Measurements from ENCODE around the gene CACNA1H. TPM values are rescaled to one million over a fixed set of nuclear protein-coding genes. Genes with fewer than 3 reads are reported as not detected.

CACNA1H gene
- total and polyA plus RNA-seq, 2 donors (not counting 3 experiments of a cell fraction or from before 2014, with no cell fraction given): 0.03 TPM; not detected in 1

GRCh38 chr16:1171854-1172428 is 19.0 kb downstream of the CACNA1H start:
- ChIA-PET POLR2A (no interaction called here), CTCF (no interaction called here)
- Histone ChIP-seq H3K9ac (replicated peaks; ENCODE audit: extremely low read depth, insufficient read depth, low read length) (no peak overlapping the region), H3K9me3 (replicated peaks; ENCODE audit: control insufficient read depth, insufficient read depth, low read length) (no peaks in the 10 kb centered on the region), H3K4me1 (ENCODE audit: control insufficient read depth, extremely low read depth, insufficient read depth, low read length) (no peaks in the 10 kb centered on the region), H3K27me3 (ENCODE audit: control insufficient read depth in 2 of 2, insufficient read depth in 2 of 2, low read length in 2 of 2) (no peaks in the 10 kb centered on the region), H3K36me3 (ENCODE audit: control insufficient read depth in 2 of 2, extremely low read depth in 1 of 2, insufficient read depth in 2 of 2, low read length in 2 of 2) (no peaks in the 10 kb centered on the region), H3K9me1 (replicated peaks; ENCODE audit: control insufficient read depth, extremely low read depth, insufficient read depth, low read length) (no peaks in the 10 kb centered on the region), H3K27ac (ENCODE audit: insufficient read depth, low read depth, low read length) (no peak overlapping the region), H4K20me1 (replicated peaks; ENCODE audit: control insufficient read depth, extremely low read depth, insufficient read depth, low read length) (no peaks in the 10 kb centered on the region), H2AFZ (ENCODE audit: low read depth, low read length) (no peak overlapping the region), H3K4me2 (ENCODE audit: insufficient read depth, low read length) (no peak overlapping the region), H3K4me3 (replicated peaks in 1 of 3; ENCODE audit: insufficient read depth in 1 of 3, low read depth in 1 of 3, low read length in 3 of 3) (no peak overlapping the region), H3K79me2 (ENCODE audit: control insufficient read depth, insufficient read depth, low read length) (no peaks in the 10 kb centered on the region)
- intact Hi-C loops (cut with micrococcal nuclease): no loop called here
- dilution Hi-C loops (cut with MboI; ENCODE audit: extremely low pct_ligation_motif_present, low sequenced_read_pairs): no loop called here
- no peak for FAIRE-seq
- BruUV-seq (replicated peaks): no TSS peak
- TF ChIP-seq POLR2AphosphoS5 (IDR thresholded peaks at IDR 0.05; ENCODE audit: insufficient read depth, low read depth, low read length) (no peak), FOS (IDR thresholded peaks at IDR 0.05; ENCODE audit: borderline replicate concordance, insufficient read depth, low read length) (no peak), EZH2 (IDR thresholded peaks at IDR 0.05; ENCODE audit: borderline replicate concordance, low read depth, low read length, severe bottlenecking) (no peak), MAX (IDR thresholded peaks at IDR 0.05; ENCODE audit: insufficient read depth, insufficient read length) (no peak)
- DNase-seq (ENCODE audit: low read depth, low spot score): no peak

- Histone ChIP-seq H3K4me2 (ENCODE audit: insufficient read depth, low read length) (no peak overlapping the region), H3K27me3 (ENCODE audit: control insufficient read depth in 2 of 2, insufficient read depth in 2 of 2, low read length in 2 of 2) (no peaks in the 10 kb centered on the region), H2AFZ (ENCODE audit: low read depth, low read length) (no peak overlapping the region), H3K9me1 (replicated peaks; ENCODE audit: control insufficient read depth, extremely low read depth, insufficient read depth, low read length) (no peaks in the 10 kb centered on the region), H3K9me3 (replicated peaks; ENCODE audit: control insufficient read depth, insufficient read depth, low read length) (no peaks in the 10 kb centered on the region), H3K4me1 (ENCODE audit: control insufficient read depth, extremely low read depth, insufficient read depth, low read length) (no peaks in the 10 kb centered on the region), H3K36me3 (ENCODE audit: control insufficient read depth in 2 of 2, extremely low read depth in 1 of 2, insufficient read depth in 2 of 2, low read length in 2 of 2) (no peaks in the 10 kb centered on the region), H3K4me3 (replicated peaks in 1 of 3; ENCODE audit: insufficient read depth in 1 of 3, low read depth in 1 of 3, low read length in 3 of 3) (no peak overlapping the region), H3K27ac (ENCODE audit: insufficient read depth, low read depth, low read length) (no peak overlapping the region), H3K9ac (replicated peaks; ENCODE audit: extremely low read depth, insufficient read depth, low read length) (no peak overlapping the region), H4K20me1 (replicated peaks; ENCODE audit: control insufficient read depth, extremely low read depth, insufficient read depth, low read length) (no peaks in the 10 kb centered on the region), H3K79me2 (ENCODE audit: control insufficient read depth, insufficient read depth, low read length) (no peaks in the 10 kb centered on the region)
- CTCF ChIA-PET: no interaction called here
- intact Hi-C loops (cut with micrococcal nuclease) (no loop called here), dilution Hi-C loops (cut with MboI; ENCODE audit: extremely low pct_ligation_motif_present, low sequenced_read_pairs) (no loop called here)
- BruUV-seq (replicated peaks): no TSS peak
- FAIRE-seq: no peak
- DNase-seq (ENCODE audit: low read depth, low spot score): no peak
- TF ChIP-seq POLR2AphosphoS5 (IDR thresholded peaks at IDR 0.05; ENCODE audit: insufficient read depth, low read depth, low read length) (no peak), POLR2A (IDR thresholded peaks at IDR 0.05; ENCODE audit: low read depth, low read length) (no peak), FOS (IDR thresholded peaks at IDR 0.05; ENCODE audit: borderline replicate concordance, insufficient read depth, low read length) (no peak), MAX (IDR thresholded peaks at IDR 0.05; ENCODE audit: insufficient read depth, insufficient read length) (no peak), JUN (IDR thresholded peaks at IDR 0.05; ENCODE audit: borderline replicate concordance, insufficient read depth, insufficient read length, low read depth) (no peak), MYC (IDR thresholded peaks at IDR 0.05; ENCODE audit: low read depth, low read length) (no peak), CTCF (IDR thresholded peaks at IDR 0.05; ENCODE audit: extremely low read depth in 1 of 2, insufficient read depth in 1 of 2, low read depth in 1 of 2, low read length in 2 of 2) (no peak), GATA2 (IDR thresholded peaks at IDR 0.05; ENCODE audit: insufficient read depth, insufficient read length, low read depth, low read length) (no peak), EZH2 (IDR thresholded peaks at IDR 0.05; ENCODE audit: borderline replicate concordance, low read depth, low read length, severe bottlenecking) (no peak)
- POLR2A ChIA-PET: no interaction called here
These were observed 19.7 kb downstream of the CACNA1H start for GRCh38 chr16:1172651-1173050.

All from endothelial cell of umbilical vein (primary cell).